ENCODE measurements around the gene RNF149. TPM values are rescaled to one million over a fixed set of nuclear protein-coding genes. Genes with fewer than 3 reads are reported as not detected.

Gene RNF149
- total RNA-seq, 1 donor = 73.1 TPM

DNA sequence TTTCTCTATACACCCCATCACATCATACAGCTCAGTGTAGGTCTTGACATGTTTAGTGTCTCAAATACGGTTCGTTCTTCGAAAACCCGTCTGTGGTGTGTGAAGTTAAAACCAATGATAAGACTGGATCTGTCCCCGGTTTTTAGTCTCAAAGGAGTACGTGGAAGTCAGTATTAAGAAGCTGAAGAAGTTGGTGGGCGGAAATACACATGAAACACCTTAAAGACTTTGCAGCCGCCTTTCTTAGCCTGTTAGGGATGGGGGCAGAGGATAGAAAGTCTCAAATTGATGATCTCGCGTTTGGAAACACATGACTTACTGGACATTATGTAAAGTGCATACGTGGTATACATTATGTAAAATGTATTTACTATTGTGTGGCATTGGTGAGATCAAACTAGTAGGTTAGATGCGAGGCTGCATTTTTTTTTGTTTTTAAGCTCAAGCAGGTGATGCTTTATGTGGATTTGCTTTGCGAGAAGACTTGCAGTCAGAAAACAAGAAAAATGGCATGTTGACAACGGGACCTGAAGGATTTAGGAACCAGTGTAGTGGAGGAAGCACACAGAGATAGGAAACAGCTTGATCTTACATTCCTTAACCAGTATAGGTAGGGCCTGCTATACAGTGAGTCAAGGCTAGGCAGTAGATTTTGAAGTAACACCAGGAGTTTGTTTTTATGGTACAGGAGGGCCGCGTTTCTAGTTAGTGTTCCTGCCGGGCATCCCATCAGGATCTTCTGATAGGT, 54.6 kb downstream of the RNF149 start:
- Histone ChIP-seq H2AFZ (ENCODE audit: low read length) (peak overlapping the region; percentile 82), H3K4me1 (ENCODE audit: insufficient read depth, low read length) (peaks cover 16% of the 10 kb centered on the region), H3K9me3 (ENCODE audit: low read depth, low read length) (no peaks in the 10 kb centered on the region), H3K27ac (ENCODE audit: low read depth, low read length) (peak overlapping the region; percentile 77), H3K27me3 (ENCODE audit: insufficient read depth, low read length) (no peaks in the 10 kb centered on the region), H3K36me3 (ENCODE audit: insufficient read depth, low read length) (peaks cover 14% of the 10 kb centered on the region), H3K4me2 (ENCODE audit: insufficient read depth, low read length) (peak overlapping the region; percentile 98), H4K20me1 (ENCODE audit: insufficient read depth, low read length) (peaks cover 17% of the 10 kb centered on the region), H3K79me2 (ENCODE audit: insufficient read depth, low read length) (peaks cover 49% of the 10 kb centered on the region), H3K4me3 (ENCODE audit: insufficient read depth, low read length) (peak overlapping the region; percentile 97)
- peak; percentile 43 for DNase-seq (ENCODE audit: insufficient read length, low spot score, missing footprints)
- TF ChIP-seq, protein P1, sequence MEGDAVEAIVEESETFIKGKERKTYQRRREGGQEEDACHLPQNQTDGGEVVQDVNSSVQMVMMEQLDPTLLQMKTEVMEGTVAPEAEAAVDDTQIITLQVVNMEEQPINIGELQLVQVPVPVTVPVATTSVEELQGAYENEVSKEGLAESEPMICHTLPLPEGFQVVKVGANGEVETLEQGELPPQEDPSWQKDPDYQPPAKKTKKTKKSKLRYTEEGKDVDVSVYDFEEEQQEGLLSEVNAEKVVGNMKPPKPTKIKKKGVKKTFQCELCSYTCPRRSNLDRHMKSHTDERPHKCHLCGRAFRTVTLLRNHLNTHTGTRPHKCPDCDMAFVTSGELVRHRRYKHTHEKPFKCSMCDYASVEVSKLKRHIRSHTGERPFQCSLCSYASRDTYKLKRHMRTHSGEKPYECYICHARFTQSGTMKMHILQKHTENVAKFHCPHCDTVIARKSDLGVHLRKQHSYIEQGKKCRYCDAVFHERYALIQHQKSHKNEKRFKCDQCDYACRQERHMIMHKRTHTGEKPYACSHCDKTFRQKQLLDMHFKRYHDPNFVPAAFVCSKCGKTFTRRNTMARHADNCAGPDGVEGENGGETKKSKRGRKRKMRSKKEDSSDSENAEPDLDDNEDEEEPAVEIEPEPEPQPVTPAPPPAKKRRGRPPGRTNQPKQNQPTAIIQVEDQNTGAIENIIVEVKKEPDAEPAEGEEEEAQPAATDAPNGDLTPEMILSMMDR (IDR thresholded peaks at IDR 0.05; ENCODE audit: extremely low read depth, low read depth, low read length) = no peak

DNA sequence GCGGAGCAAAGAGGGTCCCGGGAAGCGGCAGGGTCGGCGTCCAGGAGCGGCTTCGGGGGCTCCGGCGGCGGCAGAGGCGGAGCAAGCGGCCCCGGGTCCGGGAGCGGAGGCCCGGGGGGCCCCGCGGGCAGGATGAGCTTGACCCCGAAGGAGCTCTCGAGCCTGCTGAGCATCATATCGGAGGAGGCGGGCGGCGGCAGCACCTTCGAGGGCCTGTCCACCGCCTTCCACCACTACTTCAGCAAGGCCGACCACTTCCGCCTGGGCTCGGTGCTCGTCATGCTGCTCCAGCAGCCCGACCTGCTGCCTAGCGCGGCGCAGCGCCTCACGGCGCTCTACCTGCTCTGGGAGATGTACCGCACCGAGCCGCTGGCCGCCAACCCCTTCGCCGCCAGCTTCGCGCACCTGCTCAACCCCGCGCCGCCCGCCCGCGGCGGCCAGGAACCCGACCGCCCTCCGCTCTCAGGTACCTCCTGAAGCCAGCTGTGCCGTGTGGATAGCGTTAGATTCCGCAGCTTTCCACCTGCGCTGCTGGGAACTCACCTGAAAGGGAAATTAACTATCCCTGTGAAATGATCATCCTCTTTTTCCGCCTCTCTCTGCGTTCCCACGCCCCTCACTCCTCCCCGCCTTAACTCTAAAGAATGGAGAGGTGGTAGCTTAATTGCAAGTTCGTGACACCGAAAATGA, 55.3 kb downstream of the RNF149 start:
- Histone ChIP-seq H3K27ac (ENCODE audit: low read depth, low read length) (peak overlapping the region; percentile 77), H3K4me3 (ENCODE audit: insufficient read depth, low read length) (peak overlapping the region; percentile 97), H3K4me2 (ENCODE audit: insufficient read depth, low read length) (peak overlapping the region; percentile 98), H3K79me2 (ENCODE audit: insufficient read depth, low read length) (peaks cover 47% of the 10 kb centered on the region), H3K4me1 (ENCODE audit: insufficient read depth, low read length) (peaks cover 16% of the 10 kb centered on the region), H2AFZ (ENCODE audit: low read length) (peak overlapping the region; percentile 82), H3K36me3 (ENCODE audit: insufficient read depth, low read length) (peaks cover 9% of the 10 kb centered on the region), H3K9me3 (ENCODE audit: low read depth, low read length) (no peaks in the 10 kb centered on the region), H4K20me1 (ENCODE audit: insufficient read depth, low read length) (peaks cover 17% of the 10 kb centered on the region), H3K27me3 (ENCODE audit: insufficient read depth, low read length) (no peaks in the 10 kb centered on the region)
- peak; percentile 85 for DNase-seq (ENCODE audit: insufficient read length, low spot score, missing footprints)
- TF ChIP-seq, protein P1 (IDR thresholded peaks at IDR 0.05; ENCODE audit: extremely low read depth, low read depth, low read length) = no peak

DNA sequence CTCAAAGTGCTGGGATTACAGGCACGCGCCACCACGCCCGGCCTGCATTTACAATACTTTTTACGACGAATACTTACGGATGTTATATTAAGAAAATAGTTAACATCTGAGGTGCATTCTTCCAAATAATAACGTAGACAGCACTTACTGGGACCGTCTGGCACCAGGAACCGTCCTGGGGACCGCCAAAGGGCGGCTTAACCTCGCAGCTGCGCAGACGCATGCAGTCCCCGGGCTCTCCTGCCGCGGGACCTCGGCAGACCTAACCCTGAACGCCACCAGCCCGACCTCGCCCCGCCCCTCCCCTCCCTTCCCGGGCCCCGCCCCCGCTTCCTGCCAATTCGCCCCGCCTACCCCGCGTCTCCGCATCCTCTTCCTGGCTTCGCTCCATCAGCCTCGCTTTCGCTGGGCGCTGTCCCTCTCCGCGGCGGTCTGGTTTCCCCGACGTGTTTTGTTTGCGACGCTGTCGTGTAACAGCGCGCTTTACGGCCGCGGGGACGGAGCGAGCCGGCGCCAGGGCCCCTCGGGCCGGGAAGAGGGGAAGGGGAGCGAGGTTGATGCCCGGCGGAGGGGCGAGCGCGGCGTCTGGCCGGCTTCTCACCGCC, 56.0 kb downstream of the RNF149 start, which contains the start of gene CNOT11:
Gene CNOT11, plus strand, starts transcription at position 479 of the 605 bp plus-strand sequence. Its CDS starts 79 bp downstream, at position 558.
- TF ChIP-seq, protein P1 (IDR thresholded peaks at IDR 0.05; ENCODE audit: extremely low read depth, low read depth, low read length) = no peak

More for the DNA sequence above, 56.0 kb downstream of the RNF149 start, which contains the start of gene CNOT11:
- Histone ChIP-seq H3K4me2 (ENCODE audit: insufficient read depth, low read length) (peak within 1 kb of the TSS; percentile 98), H3K27ac (ENCODE audit: low read depth, low read length) (peak within 1 kb of the TSS; percentile 77), H3K36me3 (ENCODE audit: insufficient read depth, low read length) (peaks cover 4% of the 10 kb centered on the region), H3K79me2 (ENCODE audit: insufficient read depth, low read length) (peaks cover 42% of the 10 kb centered on the region), H3K9me3 (ENCODE audit: low read depth, low read length) (no peaks in the 10 kb centered on the region), H2AFZ (ENCODE audit: low read length) (peak within 1 kb of the TSS; percentile 95), H3K4me1 (ENCODE audit: insufficient read depth, low read length) (peaks cover 16% of the 10 kb centered on the region), H3K4me3 (ENCODE audit: insufficient read depth, low read length) (peak within 1 kb of the TSS; percentile 97), H3K27me3 (ENCODE audit: insufficient read depth, low read length) (no peaks in the 10 kb centered on the region), H4K20me1 (ENCODE audit: insufficient read depth, low read length) (peaks cover 17% of the 10 kb centered on the region)
- peak; percentile 96 for DNase-seq (ENCODE audit: insufficient read length, low spot score, missing footprints)

All from osteoblast (primary cell).